ENCODE data around the gene LCE3E.
"Not testable (repeated sequence)": the region's sequence is repeated elsewhere in the genome, so short reads cannot be mapped to it uniquely, and the experiment has no call there.

Gene LCE3E, protein sequence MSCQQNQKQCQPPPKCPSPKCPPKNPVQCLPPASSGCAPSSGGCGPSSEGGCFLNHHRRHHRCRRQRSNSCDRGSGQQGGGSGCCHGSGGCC

DNA sequence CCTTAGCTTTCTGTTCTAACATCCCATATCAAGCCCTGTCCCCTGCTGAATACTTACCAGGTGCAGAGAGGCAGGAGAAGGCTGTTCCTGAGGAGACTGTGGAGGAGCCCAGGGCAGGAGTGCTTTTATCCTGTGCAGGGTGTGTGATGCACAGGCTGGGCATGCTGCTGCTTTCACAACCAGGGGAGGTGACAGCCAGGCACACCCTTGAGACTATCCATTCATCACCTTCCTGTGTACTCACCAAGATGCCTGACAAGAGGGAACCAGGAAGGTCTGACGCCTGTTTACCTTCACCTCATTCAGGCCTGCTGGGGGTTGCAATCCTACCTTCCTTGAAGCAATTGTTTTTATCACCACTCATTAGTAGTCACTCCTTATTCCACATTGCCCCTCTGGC, at the start of gene LCE3E:
Gene LCE3E (minus strand): TSS at position 100 of the 400 bp plus-strand sequence. CDS start 572 bp downstream, outside the sequence.
- no peak for DNase-seq (ENCODE audit: low read depth)
- H3K4me3 ChIP-seq (replicated peaks; ENCODE audit: low read depth, low read length) = no peak within 1 kb of the TSS
- TF ChIP-seq, protein P1, sequence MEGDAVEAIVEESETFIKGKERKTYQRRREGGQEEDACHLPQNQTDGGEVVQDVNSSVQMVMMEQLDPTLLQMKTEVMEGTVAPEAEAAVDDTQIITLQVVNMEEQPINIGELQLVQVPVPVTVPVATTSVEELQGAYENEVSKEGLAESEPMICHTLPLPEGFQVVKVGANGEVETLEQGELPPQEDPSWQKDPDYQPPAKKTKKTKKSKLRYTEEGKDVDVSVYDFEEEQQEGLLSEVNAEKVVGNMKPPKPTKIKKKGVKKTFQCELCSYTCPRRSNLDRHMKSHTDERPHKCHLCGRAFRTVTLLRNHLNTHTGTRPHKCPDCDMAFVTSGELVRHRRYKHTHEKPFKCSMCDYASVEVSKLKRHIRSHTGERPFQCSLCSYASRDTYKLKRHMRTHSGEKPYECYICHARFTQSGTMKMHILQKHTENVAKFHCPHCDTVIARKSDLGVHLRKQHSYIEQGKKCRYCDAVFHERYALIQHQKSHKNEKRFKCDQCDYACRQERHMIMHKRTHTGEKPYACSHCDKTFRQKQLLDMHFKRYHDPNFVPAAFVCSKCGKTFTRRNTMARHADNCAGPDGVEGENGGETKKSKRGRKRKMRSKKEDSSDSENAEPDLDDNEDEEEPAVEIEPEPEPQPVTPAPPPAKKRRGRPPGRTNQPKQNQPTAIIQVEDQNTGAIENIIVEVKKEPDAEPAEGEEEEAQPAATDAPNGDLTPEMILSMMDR (IDR thresholded peaks at IDR 0.05; ENCODE audit: low read length, missing control alignments) = no peak

DNA sequence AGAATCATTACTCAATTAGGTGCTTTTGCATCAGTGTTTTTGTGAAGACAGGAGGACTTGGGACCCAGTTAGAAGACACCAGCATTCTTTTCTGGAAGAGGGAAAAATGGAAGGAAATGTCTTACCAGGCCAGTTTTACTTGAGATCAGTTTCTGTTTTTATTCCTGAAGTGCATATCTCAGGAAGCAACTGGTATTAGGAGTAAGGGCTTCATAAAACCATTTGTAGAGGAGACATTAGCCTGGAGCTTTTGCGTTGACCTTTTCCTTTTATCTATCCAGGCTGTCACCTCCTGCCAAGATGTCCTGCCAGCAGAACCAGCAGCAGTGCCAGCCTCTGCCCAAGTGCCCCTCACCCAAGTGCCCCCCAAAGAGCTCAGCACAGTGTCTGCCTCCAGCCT, 46.9 kb upstream of the LCE3E start, which contains the start of gene LCE3B:
Gene LCE3B (plus strand): TSS at position 301 of the 400 bp plus-strand sequence. CDS start 0 bp downstream, at position 301.
- no peak for DNase-seq (ENCODE audit: low read depth)
- TF ChIP-seq, protein P1 (IDR thresholded peaks at IDR 0.05; ENCODE audit: low read length, missing control alignments) = no peak

DNA sequence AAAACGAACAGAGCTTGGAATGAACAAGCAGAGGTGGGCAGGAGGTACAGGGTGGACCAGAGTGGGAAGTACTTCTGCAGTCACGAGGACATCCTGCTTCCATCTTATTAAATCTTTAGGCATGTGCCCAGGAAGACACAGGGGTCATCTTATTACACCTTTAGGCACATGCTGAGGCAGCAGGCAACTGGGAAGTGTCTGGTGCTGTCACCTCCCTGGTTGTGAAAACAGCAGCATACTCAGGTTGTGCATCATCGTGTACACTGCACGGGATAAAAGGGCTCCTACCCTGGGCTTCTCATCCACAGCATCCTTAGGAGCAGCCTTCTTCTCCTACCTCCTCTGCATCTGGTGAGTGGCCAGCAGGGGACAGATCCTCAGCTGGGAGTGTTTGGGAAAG, 33.4 kb upstream of the LCE3E start, which contains the start of gene LCE3C:
Gene LCE3C (plus strand): TSS at position 301 of the 400 bp plus-strand sequence. CDS start 498 bp downstream, outside the sequence.
- H3K4me3 ChIP-seq (replicated peaks; ENCODE audit: low read depth, low read length) = no peak within 1 kb of the TSS
- TF ChIP-seq, protein P1 (IDR thresholded peaks at IDR 0.05; ENCODE audit: low read length, missing control alignments) = no peak
- no peak for DNase-seq (ENCODE audit: low read depth)

More for the DNA sequence above, 46.9 kb upstream of the LCE3E start, which contains the start of gene LCE3B:
- no peak within 1 kb of the TSS for H3K4me3 ChIP-seq (replicated peaks; ENCODE audit: low read depth, low read length)

DNA sequence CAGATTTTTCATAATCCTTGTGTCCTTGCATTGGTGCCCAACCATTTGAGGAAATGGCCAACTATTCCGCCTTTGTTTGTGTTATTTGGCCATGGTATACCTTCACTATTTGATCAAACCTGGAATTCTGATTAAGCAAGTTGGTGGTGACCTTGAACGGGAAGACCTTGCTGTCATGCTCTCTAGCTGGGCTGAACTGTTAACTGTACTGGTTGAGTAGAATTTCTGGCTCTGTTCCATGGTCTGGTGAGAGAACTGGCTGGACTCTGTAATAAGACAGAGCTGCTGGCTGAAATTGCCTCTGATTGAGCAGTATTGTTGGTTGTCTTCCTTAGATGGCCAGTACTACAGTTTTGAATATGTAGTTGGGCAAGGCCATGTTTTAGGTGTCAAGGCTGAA, 30.4 kb upstream of the LCE3E start:
- no peak for DNase-seq (ENCODE audit: low read depth)
- no peak overlapping the region for H3K4me3 ChIP-seq (replicated peaks; ENCODE audit: low read depth, low read length)
- TF ChIP-seq, protein P1 (IDR thresholded peaks at IDR 0.05; ENCODE audit: low read length, missing control alignments) = no peak

DNA sequence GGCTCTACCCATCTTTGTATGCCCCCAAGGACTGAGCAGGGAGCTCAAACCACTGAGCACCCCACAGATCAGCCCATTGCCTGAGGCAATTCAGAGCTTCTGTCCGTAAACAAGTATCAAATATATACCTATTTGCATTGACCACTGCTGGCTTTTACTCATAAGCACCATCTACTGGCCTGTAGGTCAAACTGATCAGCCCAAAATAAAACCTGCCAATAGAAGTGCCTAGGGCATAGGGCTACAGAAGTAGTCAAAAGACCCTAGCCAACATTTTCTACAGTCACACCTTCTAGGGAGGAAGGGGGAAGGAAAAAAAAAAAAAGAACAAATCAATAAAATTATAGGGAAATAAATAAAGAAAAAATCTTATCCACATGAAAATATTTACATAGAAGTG, 19.0 kb upstream of the LCE3E start:
- no peak overlapping the region for H3K4me3 ChIP-seq (replicated peaks; ENCODE audit: low read depth, low read length)
- TF ChIP-seq, protein P1 (IDR thresholded peaks at IDR 0.05; ENCODE audit: low read length, missing control alignments) = no peak
- no peak for DNase-seq (ENCODE audit: low read depth)

DNA sequence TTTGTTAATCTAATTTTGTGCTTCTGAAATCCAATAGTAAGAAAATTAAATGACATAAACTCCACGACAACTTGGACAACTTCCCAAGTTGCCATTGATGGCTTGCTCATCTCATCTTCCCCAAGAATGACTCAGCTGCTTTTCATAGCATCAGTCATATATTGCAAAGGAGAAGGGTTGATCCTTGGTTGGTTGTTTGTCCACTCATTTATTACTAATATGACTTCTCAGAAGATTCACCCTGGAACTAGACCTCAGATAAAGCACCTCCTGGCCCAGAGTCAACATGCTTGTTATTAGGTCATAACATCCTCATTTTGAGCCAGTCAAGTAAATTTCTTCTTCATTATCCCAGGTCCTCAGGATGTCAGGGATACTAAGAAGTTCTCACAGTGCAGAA, 16.1 kb upstream of the LCE3E start:
- DNase-seq (ENCODE audit: low read depth) = no peak
- H3K4me3 ChIP-seq (replicated peaks; ENCODE audit: low read depth, low read length) = no peak overlapping the region
- TF ChIP-seq, protein P1 (IDR thresholded peaks at IDR 0.05; ENCODE audit: low read length, missing control alignments) = no peak

DNA sequence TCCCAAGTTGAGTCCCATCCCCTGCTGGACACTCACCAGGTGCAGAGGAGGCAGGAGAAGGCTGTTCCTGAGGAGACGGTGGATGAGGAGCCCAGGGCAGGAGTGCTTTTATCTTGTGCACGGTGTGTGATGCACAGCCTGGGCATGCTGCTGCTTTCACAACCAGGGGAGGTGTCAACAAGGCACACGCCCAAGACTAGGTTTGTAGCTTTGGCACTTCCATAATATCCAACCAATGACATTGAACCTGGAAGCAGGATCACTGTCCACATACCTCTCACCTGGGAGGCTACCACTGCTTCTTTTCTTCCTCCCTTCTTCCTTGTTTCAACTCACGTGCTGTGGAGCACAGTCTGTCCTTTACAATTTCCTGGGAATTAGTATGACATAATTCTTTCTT, 13.9 kb upstream of the LCE3E start, which contains the start of gene LCE3D:
Gene LCE3D (minus strand): TSS at position 84 of the 400 bp plus-strand sequence. CDS start 580 bp downstream, outside the sequence.
- no peak within 1 kb of the TSS for H3K4me3 ChIP-seq (replicated peaks; ENCODE audit: low read depth, low read length)
- no peak for DNase-seq (ENCODE audit: low read depth)
- TF ChIP-seq, protein P1 (IDR thresholded peaks at IDR 0.05; ENCODE audit: low read length, missing control alignments) = no peak

DNA sequence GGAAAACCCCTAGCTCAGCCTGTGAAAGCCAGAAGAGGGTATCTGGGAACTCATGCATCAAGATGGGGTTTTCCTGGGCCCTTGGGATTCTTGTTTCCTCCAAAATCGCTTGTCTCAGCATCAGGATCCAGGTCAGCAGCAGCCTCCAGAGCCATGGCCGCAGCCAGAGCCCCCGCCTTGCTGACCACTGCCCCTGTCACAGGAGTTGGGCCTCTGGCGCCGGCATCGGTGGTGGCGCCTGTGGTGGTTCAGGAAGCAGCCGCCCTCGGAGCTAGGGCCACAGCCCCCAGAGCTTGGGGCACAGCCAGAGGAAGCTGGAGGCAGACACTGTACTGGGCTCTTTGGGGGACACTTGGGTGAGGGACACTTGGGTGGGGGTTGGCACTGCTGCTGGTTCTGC, 12.9 kb upstream of the LCE3E start:
- not testable (repeated sequence) for H3K4me3 ChIP-seq (replicated peaks; ENCODE audit: low read depth, low read length); DNase-seq (ENCODE audit: low read depth)
